GM18499 (cell line): ENCODE results near the gene RABGGTA.

Source experiments
- ATAC-seq: cut with Tn5 transposase; IDR thresholded peaks from one replicate; pipeline ENCODE4 v1.9.1; 2021; ENCODE audit warnings: moderate number of reproducible peaks; ENCODE audit not compliant: insufficient read depth, unreplicated experiment

The RABGGTA gene

GRCh38 chr14:24271134-24271833 is at the start of gene RABGGTA:
Gene RABGGTA (minus strand): TSS chr14:24271597. CDS start chr14:24271115, 482 bp downstream.
- ATAC-seq = peak; percentile 47

- no peak for ATAC-seq
Measured at GRCh38 chr14:24317141-24317928, 45.9 kb upstream of the RABGGTA start.

GRCh38 chr14:24316597-24316950 is 45.2 kb upstream of the RABGGTA start:
- no peak for ATAC-seq

GRCh38 chr14:24315807-24316596 is 44.6 kb upstream of the RABGGTA start:
- ATAC-seq = no peak

- ATAC-seq = no peak
Measured at GRCh38 chr14:24315243-24315806, 43.9 kb upstream of the RABGGTA start.

GRCh38 chr14:24314377-24315193 is 43.2 kb upstream of the RABGGTA start:
- no peak for ATAC-seq

GRCh38 chr14:24313913-24314312 is 42.5 kb upstream of the RABGGTA start:
- ATAC-seq = no peak

- ATAC-seq = no peak
Measured at GRCh38 chr14:24312736-24313507, 41.5 kb upstream of the RABGGTA start.

GRCh38 chr14:24311837-24312615 is 40.6 kb upstream of the RABGGTA start:
- ATAC-seq = no peak

GRCh38 chr14:24310646-24311604 is 39.5 kb upstream of the RABGGTA start, which contains the start of gene LTB4R:
Gene LTB4R (plus strand): TSS chr14:24311502. CDS start chr14:24315652, 4,150 bp downstream.
- ATAC-seq = peak; percentile 44

- ATAC-seq = no peak
Measured at GRCh38 chr14:24310265-24310645, 38.9 kb upstream of the RABGGTA start.

- ATAC-seq = no peak
Measured at GRCh38 chr14:24309538-24310264, 38.3 kb upstream of the RABGGTA start, which contains the start of gene LTB4R2. Gene LTB4R2 (plus strand): TSS chr14:24310140. CDS start chr14:24310665, 525 bp downstream.

- no peak for ATAC-seq
Measured at GRCh38 chr14:24308342-24309124, 37.1 kb upstream of the RABGGTA start.

GRCh38 chr14:24307575-24308341 is 36.4 kb upstream of the RABGGTA start, which contains the start of gene CIDEB:
Gene CIDEB (minus strand): TSS chr14:24307977. CDS start chr14:24307858, 119 bp downstream.
- no peak for ATAC-seq

- ATAC-seq = no peak
Measured at GRCh38 chr14:24307156-24307574, 35.8 kb upstream of the RABGGTA start.
